Pancreas (tissue), 10 donors: ENCODE measurements around the gene PKP4. TPM values are rescaled to one million over a fixed set of nuclear protein-coding genes. Genes with fewer than 3 reads are reported as not detected.

Experiments
- ATAC-seq, 4 donors: fragments of 200-7000 bp; cut with Tn5 transposase; one replicate each; pipeline versions ENCODE4 v1.8.0 to v1.9.1; 2020; ENCODE audit warnings: mild to moderate bottlenecking in 4 of 4, moderate library complexity in 4 of 4
- DNase-seq, 6 donors: peaks; one replicate each; pipeline ENCODE4 v3.0.0-alpha.2; 2020
- FAIRE-seq: peaks from 2 replicates; lab custom pipeline; 2012; peaks lifted over from hg19 to GRCh38; lab: Jason Lieb, UNC
- H3K27ac ChIP-seq, 4 donors: fragments of 200-600 bp; sonication (generic); 1 replicate in 3 of 4; 2 replicates in 1 of 4; pipeline versions ENCODE4 v1.5.0 to v1.8.0; 2020
- H3K27me3 ChIP-seq, 4 donors: fragments of 200-600 bp; one replicate each; pipeline ENCODE4 v1.8.0; 2021
- H3K36me3 ChIP-seq, 3 donors: fragments of 200-600 bp; sonication (generic) in 1 of 3; one replicate each; pipeline versions ENCODE4 v1.5.0 to v1.8.0; 2020 to 2021
- H3K4me1 ChIP-seq, 3 donors: fragments of 200-600 bp; one replicate each; pipeline ENCODE4 v1.8.0; 2021
- H3K4me3 ChIP-seq, 4 donors: fragments of 200-600 bp; sonication (generic) in 2 of 4; one replicate each; pipeline versions ENCODE4 v1.5.0 to v1.8.0; 2020 to 2021
- H3K9me3 ChIP-seq, 4 donors: fragments of 200-600 bp; one replicate each; pipeline ENCODE4 v1.8.0; 2021
- CTCF ChIP-seq, 4 donors: fragments of 200-600 bp; sonication (generic) in 3 of 4; IDR thresholded peaks; one replicate each; pipeline versions ENCODE4 v1.5.0 to v1.8.0; 2021; ENCODE audit warnings: antibody characterized with exemption in 4 of 4
- WGBS, 2 donors: extraction: QIAGEN DNeasy Blood & Tissue Kit; methylation state at CpG; one replicate each; pipeline ENCODE4 v1.1.7; 2013; 5-methylcytosine and 5-hydroxymethylcytosine counted together
- intact Hi-C, 3 donors: fragments of 100-400 bp; cut with DNase I; formaldehyde crosslinking; loops; one replicate each; pipeline versions ENCODE4 v1.11.1 to v1.14.2; 2022
- polyA plus RNA-seq, 2 donors: library from polyadenylated mRNA; stranded (reverse); fragments of 200-250 nt; gene quantifications; one replicate each; pipeline ENCODE4 v1.2.3, GENCODE V29; 2013
- total RNA-seq, 6 donors: library from RNA; stranded (reverse); fragmentation: NEBNext Ultra II Directional in 4 of 6; extraction: Animal tissue kit (Norgen Biotek cat#: 25700) in 4 of 6; gene quantifications; one replicate each; pipeline versions ENCODE4 v1.2.1 to v1.2.4, GENCODE V29; 2021 to 2023
- donor health status: healthy with polysubstance abuse.
- donor health status: DM: no; HTN: no; CAD: no; lungs with moderate emphysema.
- donor health status: DM: no; HTN: no; CAD: no.
- donor health status: control.
- donor health status: control.
- donor health status: Bipolar disorder and iron deficiency.
- donor health status: DM: yes; HTN: yes; CAD: no.
- donor health status: DM: no; HTN: no; CAD: no.
- donor health status: DM: no; HTN: no; CAD: no.
- donor health status: DM: yes; HTN: yes; CAD: no.

The PKP4 gene
- total and polyA plus RNA-seq, 8 donors: 20.4 to 46.2 (median 28.8) TPM

GRCh38 chr2:158722266-158723105 lies 265.7 kb downstream of the PKP4 start:
- H3K9me3 ChIP-seq: no peaks in the 10 kb centered on the region
- DNase-seq: no peak
- H3K27me3 ChIP-seq: no peaks in the 10 kb centered on the region
- 72 to 84% methylated on average over 9 of the region's 9 CpGs for WGBS, 2 donors
- FAIRE-seq: no peak
- H3K4me1 ChIP-seq: peaks cover 0 to 6% (median 5%) of the 10 kb centered on the region in 3 donors
- no peak for ATAC-seq
- intact Hi-C loops: no loop called here
- H3K4me3 ChIP-seq: no peak overlapping the region
- no peak overlapping the region for H3K27ac ChIP-seq
- H3K36me3 ChIP-seq: no peaks in the 10 kb centered on the region
- TF ChIP-seq CTCF (IDR thresholded peaks at IDR 0.05): no peak

- peaks cover 0 to 6% (median 5%) of the 10 kb centered on the region in 3 donors for H3K4me1 ChIP-seq
- no peak for TF ChIP-seq CTCF (IDR thresholded peaks at IDR 0.05)
- no peak for DNase-seq
- H3K27me3 ChIP-seq: no peaks in the 10 kb centered on the region
- no peaks in the 10 kb centered on the region for H3K9me3 ChIP-seq
- no peak for ATAC-seq
- H3K4me3 ChIP-seq: no peak overlapping the region
- H3K27ac ChIP-seq: no peak overlapping the region
- no peaks in the 10 kb centered on the region for H3K36me3 ChIP-seq
- intact Hi-C loops: no loop called here
- WGBS, 2 donors: 82 to 88% methylated on average over 8 of the region's 8 CpGs
- no peak for FAIRE-seq
Measured at GRCh38 chr2:158723181-158723838, 266.6 kb downstream of the PKP4 start.

- FAIRE-seq (no peak), DNase-seq (no peak), ATAC-seq (peak in 3 of 4 donors; percentile 16 to 69 (median 59))
- no peaks in the 10 kb centered on the region for H3K27me3 ChIP-seq
- no peaks in the 10 kb centered on the region for H3K9me3 ChIP-seq
- TF ChIP-seq CTCF (IDR thresholded peaks at IDR 0.05): no peak
- H3K4me1 ChIP-seq: peaks cover 0 to 6% (median 5%) of the 10 kb centered on the region in 3 donors
- peak overlapping the region in 2 of 4 donors; percentile 5 to 17 for H3K27ac ChIP-seq
- no peaks in the 10 kb centered on the region for H3K36me3 ChIP-seq
- intact Hi-C loops: no loop called here
- H3K4me3 ChIP-seq: no peak overlapping the region
- 73% methylated on average over 12 of the region's 12 CpGs for WGBS, 2 donors
Measured at GRCh38 chr2:158723921-158724802, 267.4 kb downstream of the PKP4 start.

GRCh38 chr2:158724803-158725381 lies 268.1 kb downstream of the PKP4 start:
- no peaks in the 10 kb centered on the region for H3K27me3 ChIP-seq
- peaks cover 0 to 6% (median 5%) of the 10 kb centered on the region in 3 donors for H3K4me1 ChIP-seq
- no peak for FAIRE-seq
- H3K9me3 ChIP-seq: no peaks in the 10 kb centered on the region
- H3K36me3 ChIP-seq: no peaks in the 10 kb centered on the region
- H3K4me3 ChIP-seq: no peak overlapping the region
- TF ChIP-seq CTCF (IDR thresholded peaks at IDR 0.05): no peak
- intact Hi-C loops: no loop called here
- WGBS, 2 donors: 29 to 35% methylated on average over 8 of the region's 8 CpGs
- ATAC-seq: peak; percentile 71 to 85 (median 74)
- DNase-seq: peak in 3 of 6 donors; percentile 22 to 39 (median 28)
- H3K27ac ChIP-seq: peak overlapping the region in 2 of 4 donors; percentile 5 to 17
